NB4 (cell line): ENCODE results near the gene FYCO1.

Experiments
- POLR2A ChIP-seq: IDR thresholded peaks from 2 replicates; pipeline ENCODE4 v1.6.1; 2011; ENCODE audit warnings: mild to moderate bottlenecking; ENCODE audit not compliant: insufficient read length; ENCODE audit errors: extremely low read depth
- TF ChIP-seq, protein P1 (sequence below): IDR thresholded peaks from one replicate; pipeline ENCODE4 v1.5.1; 2012; ENCODE audit warnings: low read depth, low read length

DNA sequence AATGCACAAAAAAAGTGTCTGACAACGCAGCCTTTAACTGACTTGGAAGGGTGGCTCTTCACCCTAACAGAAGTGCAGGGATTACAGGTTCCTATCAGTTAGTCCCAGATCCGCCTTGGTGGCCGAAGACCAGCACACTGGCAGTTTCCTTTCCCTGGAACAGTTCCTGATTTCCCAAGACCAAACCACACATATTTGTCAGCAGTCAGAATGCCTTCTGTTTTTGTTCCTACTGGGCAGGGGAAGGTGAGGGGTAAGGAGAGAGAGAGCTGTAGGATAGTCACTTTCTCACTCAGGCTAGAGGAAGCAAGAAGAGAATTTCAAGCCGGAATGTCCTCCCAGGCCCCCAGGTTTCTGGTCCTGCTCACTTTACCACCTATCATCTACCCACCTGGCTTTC is 43.2 kb downstream of the FYCO1 start:
- TF ChIP-seq, protein P1, sequence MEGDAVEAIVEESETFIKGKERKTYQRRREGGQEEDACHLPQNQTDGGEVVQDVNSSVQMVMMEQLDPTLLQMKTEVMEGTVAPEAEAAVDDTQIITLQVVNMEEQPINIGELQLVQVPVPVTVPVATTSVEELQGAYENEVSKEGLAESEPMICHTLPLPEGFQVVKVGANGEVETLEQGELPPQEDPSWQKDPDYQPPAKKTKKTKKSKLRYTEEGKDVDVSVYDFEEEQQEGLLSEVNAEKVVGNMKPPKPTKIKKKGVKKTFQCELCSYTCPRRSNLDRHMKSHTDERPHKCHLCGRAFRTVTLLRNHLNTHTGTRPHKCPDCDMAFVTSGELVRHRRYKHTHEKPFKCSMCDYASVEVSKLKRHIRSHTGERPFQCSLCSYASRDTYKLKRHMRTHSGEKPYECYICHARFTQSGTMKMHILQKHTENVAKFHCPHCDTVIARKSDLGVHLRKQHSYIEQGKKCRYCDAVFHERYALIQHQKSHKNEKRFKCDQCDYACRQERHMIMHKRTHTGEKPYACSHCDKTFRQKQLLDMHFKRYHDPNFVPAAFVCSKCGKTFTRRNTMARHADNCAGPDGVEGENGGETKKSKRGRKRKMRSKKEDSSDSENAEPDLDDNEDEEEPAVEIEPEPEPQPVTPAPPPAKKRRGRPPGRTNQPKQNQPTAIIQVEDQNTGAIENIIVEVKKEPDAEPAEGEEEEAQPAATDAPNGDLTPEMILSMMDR: no peak
- TF ChIP-seq POLR2A: no peak
